ENCODE results near the gene SLC7A10. TPM values are rescaled to one million over a fixed set of nuclear protein-coding genes. Genes with fewer than 3 reads are reported as not detected.
"Not testable (repeated sequence)": the region's sequence is repeated elsewhere in the genome, so short reads cannot be mapped to it uniquely, and the experiment has no call there.

The SLC7A10 gene
- total RNA-seq, 2 experiments from 2014 or later = not detected

GRCh38 chr19:33210266-33210940, 15.2 kb downstream of the SLC7A10 start:
- no peak for DNase-seq (ENCODE audit: low spot score)
- TF ChIP-seq EZH2phosphoT487 (IDR thresholded peaks at IDR 0.05; ENCODE audit: borderline replicate concordance, low read depth, low read length) = no peak
- no peak for TF ChIP-seq CTCF (conservative IDR thresholded peaks at IDR 0.05; ENCODE audit: low read length)
- H2AFZ ChIP-seq (ENCODE audit: low read length) = no peak overlapping the region
- no peak overlapping the region for H3K4me3 ChIP-seq (ENCODE audit: low read depth, low read length, poor library complexity, severe bottlenecking)
- H3K4me2 ChIP-seq (ENCODE audit: low read length) = no peak overlapping the region
- H3K36me3 ChIP-seq (ENCODE audit: insufficient read depth, low read length) = no peaks in the 10 kb centered on the region
- no peaks in the 10 kb centered on the region for H3K79me2 ChIP-seq (ENCODE audit: insufficient read depth, low read depth, low read length)
- intact Hi-C loops (cut with micrococcal nuclease; ENCODE audit: unreplicated experiment) = no loop called here
- no TSS peak for BruUV-seq (replicated peaks)
- H3K4me1 ChIP-seq (ENCODE audit: insufficient read depth, low read length, poor library complexity, severe bottlenecking) = no peaks in the 10 kb centered on the region
- H3K27ac ChIP-seq (ENCODE audit: low read depth, low read length, poor library complexity, severe bottlenecking) = no peak overlapping the region
- CTCF ChIA-PET (ENCODE audit: unreplicated experiment) = no interaction called here
- POLR2A ChIA-PET = no interaction called here
- no peaks in the 10 kb centered on the region for H3K9me3 ChIP-seq (ENCODE audit: low read length)
- H4K20me1 ChIP-seq (ENCODE audit: insufficient read depth, low read length) = no peaks in the 10 kb centered on the region
- no peaks in the 10 kb centered on the region for H3K9me2 ChIP-seq (ENCODE audit: insufficient read depth, low read length)

- H3K4me2 ChIP-seq (ENCODE audit: low read length); H3K4me1 ChIP-seq (ENCODE audit: insufficient read depth, low read length, poor library complexity, severe bottlenecking); H3K36me3 ChIP-seq (ENCODE audit: insufficient read depth, low read length); H3K9me3 ChIP-seq (ENCODE audit: low read length); BruUV-seq (replicated peaks); H2AFZ ChIP-seq (ENCODE audit: low read length); H3K4me3 ChIP-seq (ENCODE audit: low read depth, low read length, poor library complexity, severe bottlenecking); H3K79me2 ChIP-seq (ENCODE audit: insufficient read depth, low read depth, low read length); intact Hi-C loops (cut with micrococcal nuclease; ENCODE audit: unreplicated experiment); H3K27ac ChIP-seq (ENCODE audit: low read depth, low read length, poor library complexity, severe bottlenecking); DNase-seq (ENCODE audit: low spot score); POLR2A ChIA-PET; H4K20me1 ChIP-seq (ENCODE audit: insufficient read depth, low read length); H3K9me2 ChIP-seq (ENCODE audit: insufficient read depth, low read length); CTCF ChIA-PET (ENCODE audit: unreplicated experiment): not testable (repeated sequence)
Observed at GRCh38 chr19:33209850-33210230, 15.8 kb downstream of the SLC7A10 start.

- BruUV-seq (replicated peaks) = no TSS peak
- TF ChIP-seq EZH2phosphoT487 (IDR thresholded peaks at IDR 0.05; ENCODE audit: borderline replicate concordance, low read depth, low read length) (no peak), CTCF (conservative IDR thresholded peaks at IDR 0.05; ENCODE audit: low read length) (no peak)
- Histone ChIP-seq H4K20me1 (ENCODE audit: insufficient read depth, low read length) (no peaks in the 10 kb centered on the region), H3K9me2 (ENCODE audit: insufficient read depth, low read length) (no peaks in the 10 kb centered on the region), H3K9me3 (ENCODE audit: low read length) (no peaks in the 10 kb centered on the region), H3K27ac (ENCODE audit: low read depth, low read length, poor library complexity, severe bottlenecking) (no peak overlapping the region), H3K79me2 (ENCODE audit: insufficient read depth, low read depth, low read length) (no peaks in the 10 kb centered on the region), H3K4me3 (ENCODE audit: low read depth, low read length, poor library complexity, severe bottlenecking) (no peak overlapping the region), H3K4me2 (ENCODE audit: low read length) (no peak overlapping the region), H3K4me1 (ENCODE audit: insufficient read depth, low read length, poor library complexity, severe bottlenecking) (no peaks in the 10 kb centered on the region), H2AFZ (ENCODE audit: low read length) (no peak overlapping the region), H3K36me3 (ENCODE audit: insufficient read depth, low read length) (no peaks in the 10 kb centered on the region)
- ChIA-PET POLR2A (no interaction called here), CTCF (ENCODE audit: unreplicated experiment) (no interaction called here)
- intact Hi-C loops (cut with micrococcal nuclease; ENCODE audit: unreplicated experiment) = no loop called here
- DNase-seq (ENCODE audit: low spot score) = no peak
Observed at GRCh38 chr19:33208904-33209849, 16.5 kb downstream of the SLC7A10 start.
